HEK293 (cell line): ENCODE data around the gene RNASE4.

Source experiments
- AEBP2 ChIP-seq: fragments of 450-650 bp; formaldehyde crosslinking; IDR thresholded peaks from 2 replicates; pipeline ENCODE4 v1.5.1; 2016; ENCODE audit warnings: missing biosample characterization, missing genetic modification characterization, borderline replicate concordance
- ATF2 ChIP-seq: fragments of 450-650 bp; formaldehyde crosslinking; IDR thresholded peaks from 2 replicates; pipeline ENCODE4 v1.5.1; 2016; ENCODE audit warnings: missing biosample characterization, missing genetic modification characterization, low read depth
- BCL11A ChIP-seq: fragments of 450-650 bp; formaldehyde crosslinking; IDR thresholded peaks from 2 replicates; pipeline ENCODE4 v1.5.1; 2016; ENCODE audit warnings: low read depth, missing biosample characterization, missing genetic modification characterization
- CTCF ChIP-seq: fragments of 450-650 bp; formaldehyde crosslinking; IDR thresholded peaks from 2 replicates; pipeline ENCODE4 v1.5.1; 2016; ENCODE audit warnings: missing biosample characterization, missing genetic modification characterization
- GFI1B ChIP-seq: fragments of 450-650 bp; formaldehyde crosslinking; IDR thresholded peaks from 2 replicates; pipeline ENCODE4 v1.5.1; 2016; ENCODE audit warnings: missing biosample characterization, missing genetic modification characterization
- INSM2 ChIP-seq: fragments of 450-650 bp; formaldehyde crosslinking; IDR thresholded peaks from 2 replicates; pipeline ENCODE4 v1.5.1; 2016; ENCODE audit warnings: missing biosample characterization, missing genetic modification characterization
- KLF8 ChIP-seq: fragments of 450-650 bp; formaldehyde crosslinking; IDR thresholded peaks from 2 replicates; pipeline ENCODE4 v1.5.1; 2016; ENCODE audit warnings: missing biosample characterization, missing genetic modification characterization
- OSR2 ChIP-seq: fragments of 450-650 bp; formaldehyde crosslinking; IDR thresholded peaks from 2 replicates; pipeline ENCODE4 v1.5.1; 2016; ENCODE audit warnings: missing biosample characterization, missing genetic modification characterization
- SP2 ChIP-seq: fragments of 450-650 bp; formaldehyde crosslinking; IDR thresholded peaks from 2 replicates; pipeline ENCODE4 v1.5.1; 2016; ENCODE audit warnings: missing biosample characterization, missing genetic modification characterization
- WT1 ChIP-seq: fragments of 450-650 bp; formaldehyde crosslinking; IDR thresholded peaks from 2 replicates; pipeline ENCODE4 v1.5.1; 2016; ENCODE audit warnings: missing biosample characterization, missing genetic modification characterization
- ZBTB11 ChIP-seq: fragments of 450-650 bp; formaldehyde crosslinking; conservative IDR thresholded peaks from 2 replicates; pipeline ENCODE4 v1.5.1; 2016; ENCODE audit warnings: low read depth, missing biosample characterization, missing genetic modification characterization
- ZBTB48 ChIP-seq: fragments of 450-650 bp; formaldehyde crosslinking; IDR thresholded peaks from 2 replicates; pipeline ENCODE4 v1.5.1; 2016; ENCODE audit warnings: missing biosample characterization, missing genetic modification characterization
- ZEB2 ChIP-seq: fragments of 450-650 bp; formaldehyde crosslinking; IDR thresholded peaks from 2 replicates; pipeline ENCODE4 v1.5.1; 2016; ENCODE audit warnings: missing biosample characterization, missing genetic modification characterization
- ZNF221 ChIP-seq: fragments of 450-650 bp; formaldehyde crosslinking; IDR thresholded peaks from 2 replicates; pipeline ENCODE4 v1.5.1; 2017; ENCODE audit warnings: missing biosample characterization, missing genetic modification characterization, borderline replicate concordance
- ZNF266 ChIP-seq: fragments of 450-650 bp; formaldehyde crosslinking; IDR thresholded peaks from 2 replicates; pipeline ENCODE4 v1.5.1; 2016; ENCODE audit warnings: missing biosample characterization, missing genetic modification characterization, low read depth
- ZNF292 ChIP-seq: fragments of 450-650 bp; formaldehyde crosslinking; IDR thresholded peaks from 2 replicates; pipeline ENCODE4 v1.5.1; 2016; ENCODE audit warnings: low read depth, missing biosample characterization, missing genetic modification characterization, borderline replicate concordance
- ZNF324 ChIP-seq: fragments of 450-650 bp; formaldehyde crosslinking; IDR thresholded peaks from 2 replicates; pipeline ENCODE4 v1.5.1; 2016; ENCODE audit warnings: missing biosample characterization, missing genetic modification characterization
- ZNF501 ChIP-seq: fragments of 450-650 bp; formaldehyde crosslinking; IDR thresholded peaks from 2 replicates; pipeline ENCODE4 v1.5.1; 2016; ENCODE audit warnings: missing biosample characterization, missing genetic modification characterization
- ZNF513 ChIP-seq: fragments of 450-650 bp; IDR thresholded peaks from 2 replicates; pipeline ENCODE4 v1.5.1; 2018; ENCODE audit warnings: missing biosample characterization, missing genetic modification characterization
- ZNF514 ChIP-seq: fragments of 450-650 bp; formaldehyde crosslinking; IDR thresholded peaks from 2 replicates; pipeline ENCODE4 v1.5.1; 2016; ENCODE audit warnings: missing biosample characterization, missing genetic modification characterization
- ZNF521 ChIP-seq: fragments of 450-650 bp; formaldehyde crosslinking; IDR thresholded peaks from 2 replicates; pipeline ENCODE4 v1.5.1; 2017; ENCODE audit warnings: missing biosample characterization, mild to moderate bottlenecking, missing genetic modification characterization
- ZNF621 ChIP-seq: fragments of 450-650 bp; formaldehyde crosslinking; IDR thresholded peaks from 2 replicates; pipeline ENCODE4 v1.5.1; 2017; ENCODE audit warnings: missing biosample characterization, missing genetic modification characterization
- ZNF639 ChIP-seq: fragments of 450-650 bp; formaldehyde crosslinking; IDR thresholded peaks from 2 replicates; pipeline ENCODE4 v1.5.1; 2016; ENCODE audit warnings: missing biosample characterization, missing genetic modification characterization
- ZNF791 ChIP-seq: fragments of 450-650 bp; formaldehyde crosslinking; IDR thresholded peaks from 2 replicates; pipeline ENCODE4 v1.5.1; 2016; ENCODE audit warnings: missing biosample characterization, missing genetic modification characterization
- ZNF837 ChIP-seq: fragments of 450-650 bp; formaldehyde crosslinking; IDR thresholded peaks from 2 replicates; pipeline ENCODE4 v1.5.1; 2016; ENCODE audit warnings: missing biosample characterization, missing genetic modification characterization

RNASE4 gene

GRCh38 chr14:20652996-20653975 lies 31.1 kb upstream of the RNASE4 start (continued):
- TF ChIP-seq KLF8 (tag by site-specific recombination) (peak; percentile 79; the same call in 1 of the 2 replicates), ZNF292 (tag by site-specific recombination) (no peak), ZNF639 (tag by site-specific recombination) (peak; percentile 90), WT1 (tag by site-specific recombination) (peak; percentile 39; the same call in 1 of the 2 replicates), ZNF324 (tag by site-specific recombination) (peak; percentile 91), INSM2 (tag by site-specific recombination) (peak; percentile 53; the same call in 1 of the 2 replicates), CTCF (tag by site-specific recombination) (no peak), SP2 (tag by site-specific recombination) (peak; percentile 50), ZEB2 (tag by site-specific recombination) (peak; percentile 72), BCL11A (no peak), ZBTB48 (tag by site-specific recombination) (0 out of 2 replicates have a peak, but pooled peaks have one; percentile 30), GFI1B (tag by site-specific recombination) (no peak), ZNF521 (tag by site-specific recombination) (no peak), ZNF221 (tag by site-specific recombination) (no peak), ZNF266 (tag by site-specific recombination) (no peak), ZNF513 (tag by site-specific recombination) (0 out of 2 replicates have a peak, but pooled peaks have one; percentile 16), ZNF501 (no peak; the same call in 1 of the 2 replicates), AEBP2 (tag by site-specific recombination) (no peak), ZNF791 (no peak), ZNF514 (tag by site-specific recombination) (no peak), ATF2 (tag by site-specific recombination) (no peak), ZNF837 (no peak), ZNF621 (no peak), OSR2 (no peak), ZBTB11 (tag by site-specific recombination) (no peak)
